ENCODE results near the gene CDH12. TPM values are rescaled to one million over a fixed set of nuclear protein-coding genes. Genes with fewer than 3 reads are reported as not detected.
"Not testable (repeated sequence)": the region's sequence is repeated elsewhere in the genome, so short reads cannot be mapped to it uniquely, and the experiment has no call there.

The CDH12 gene
- total RNA-seq, 1 donor from 2014 or later = 0.09 TPM

DNA sequence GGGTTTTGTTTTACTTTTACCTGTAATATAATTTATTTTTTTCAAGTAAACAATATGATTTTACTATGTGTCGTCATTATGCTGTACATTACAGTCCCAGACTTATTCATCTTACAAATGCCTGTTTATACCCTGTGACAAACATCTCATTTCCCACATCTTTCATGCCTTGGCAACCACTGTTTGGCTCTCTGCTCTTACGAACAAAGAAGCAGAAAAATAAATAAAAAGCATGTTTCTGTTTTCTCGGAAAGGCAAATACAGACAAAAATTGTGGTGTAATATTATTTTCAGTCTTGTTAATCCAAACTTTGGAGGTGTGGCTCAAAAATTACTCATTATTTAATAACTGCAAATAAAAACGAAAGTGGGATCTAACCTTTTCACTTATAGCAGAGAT lies 393.0 kb downstream of the CDH12 start:
- DNase-seq (ENCODE audit: low spot score) = no peak

DNA sequence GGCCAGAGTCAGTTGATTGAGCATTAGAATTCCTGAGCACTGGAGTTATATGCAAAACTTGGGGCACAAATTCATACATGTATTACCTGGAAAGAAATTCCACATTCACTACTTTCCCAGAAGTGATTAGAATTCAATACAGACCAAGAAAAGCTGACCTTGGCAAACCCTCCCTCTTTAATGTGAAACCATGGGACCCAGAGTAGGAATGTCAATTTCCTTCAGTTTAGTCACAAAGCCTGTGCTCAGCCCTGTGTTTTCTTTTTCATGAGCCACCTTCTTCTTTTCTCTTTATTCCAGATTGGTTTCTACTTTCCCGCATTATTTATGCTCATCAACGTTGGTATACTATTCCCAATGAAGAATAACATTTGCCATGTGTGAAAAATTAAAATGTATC lies 420.2 kb downstream of the CDH12 start:
- no peak for DNase-seq (ENCODE audit: low spot score)

DNA sequence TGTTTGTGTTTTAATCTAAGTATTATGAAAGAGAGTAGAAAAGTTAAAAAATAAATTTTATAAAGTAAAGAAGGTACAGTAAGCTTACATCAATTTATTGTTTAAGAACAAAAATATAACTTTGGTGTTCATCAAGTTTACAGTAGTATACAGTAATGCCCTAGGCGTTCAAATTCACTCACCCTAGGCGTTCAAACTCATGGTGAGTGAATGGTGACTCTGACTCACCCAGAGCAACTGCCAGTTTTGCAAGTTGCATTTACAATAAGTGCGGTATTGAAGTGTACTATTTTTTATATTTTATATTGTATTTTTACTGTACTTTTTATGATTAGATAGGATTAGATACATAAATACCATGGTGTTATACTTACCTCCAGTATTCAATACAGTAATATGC lies 421.3 kb downstream of the CDH12 start:
- DNase-seq (ENCODE audit: low spot score) = no peak

DNA sequence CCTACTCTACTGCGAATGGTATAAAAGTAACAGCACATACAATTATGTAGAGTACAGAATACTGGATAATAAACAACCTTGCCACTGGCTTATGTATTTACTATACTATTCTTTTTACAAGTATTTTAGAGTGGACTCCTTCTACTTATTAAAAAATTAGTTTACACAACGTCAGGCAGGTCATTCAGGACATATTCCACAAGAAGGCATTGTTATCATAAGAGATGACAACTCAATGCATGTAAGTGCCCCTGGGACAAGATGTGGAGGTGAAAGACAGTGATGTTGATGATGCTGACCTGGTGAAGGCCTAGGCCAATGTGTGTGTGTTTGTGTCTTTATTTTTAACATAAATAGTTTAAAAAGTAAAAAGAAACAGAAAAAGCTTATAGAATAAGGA lies 421.7 kb downstream of the CDH12 start:
- DNase-seq (ENCODE audit: low spot score) = no peak

DNA sequence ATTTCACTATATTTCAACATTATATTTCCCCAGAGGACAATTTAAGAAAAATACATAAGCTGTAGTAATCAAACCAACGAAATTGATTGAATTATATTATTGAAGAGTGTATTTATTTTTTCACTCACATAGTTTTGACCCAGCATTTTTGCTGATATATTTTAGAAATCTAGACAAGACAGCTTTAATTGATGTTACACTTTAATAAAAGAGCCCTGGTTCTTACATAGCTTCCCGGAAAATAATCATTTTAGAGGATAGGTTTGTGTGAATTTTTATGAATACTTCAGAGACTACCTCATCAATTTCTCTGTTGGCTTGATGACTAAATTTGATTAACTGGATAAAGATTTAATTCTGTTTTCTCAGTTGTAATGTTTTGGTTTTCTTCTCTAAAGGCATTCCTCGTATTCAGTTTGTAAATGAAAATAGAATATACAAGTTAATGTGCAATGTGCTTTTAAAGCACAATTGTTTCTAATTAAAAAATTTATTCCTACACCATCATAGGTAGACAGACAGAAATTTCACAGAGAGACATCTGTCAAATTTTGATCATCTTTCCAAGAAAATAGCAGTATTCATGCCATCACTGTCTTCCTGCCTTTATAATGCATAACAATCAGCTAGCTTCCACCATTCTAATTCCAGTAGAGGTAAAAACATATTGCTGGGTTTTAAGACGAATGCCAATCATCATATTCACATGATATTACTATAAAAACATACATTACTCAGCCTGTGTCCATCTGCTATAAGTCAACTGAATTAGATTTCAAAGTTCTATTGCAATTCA lies 441.4 kb downstream of the CDH12 start:
- no peak for DNase-seq (ENCODE audit: low spot score)

DNA sequence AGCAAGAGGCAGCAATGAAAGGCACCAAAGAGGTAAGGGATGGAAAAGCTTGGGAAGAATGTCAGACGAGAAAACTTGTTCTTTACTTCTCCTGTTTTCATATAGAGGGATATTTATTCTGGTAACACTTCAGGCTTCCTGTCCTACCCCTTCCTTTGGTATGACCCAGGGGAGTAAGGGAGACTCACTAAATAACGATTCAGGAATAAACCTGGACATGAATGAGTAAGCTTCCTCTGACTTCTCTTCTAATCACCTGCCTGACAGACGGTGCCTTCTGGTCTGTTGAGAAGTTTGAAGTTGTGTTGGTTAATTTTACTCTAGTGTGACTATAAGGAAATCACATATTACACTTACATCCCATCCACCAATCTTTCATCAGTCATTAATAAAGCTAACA lies 461.2 kb downstream of the CDH12 start:
- no peak for DNase-seq (ENCODE audit: low spot score)

DNA sequence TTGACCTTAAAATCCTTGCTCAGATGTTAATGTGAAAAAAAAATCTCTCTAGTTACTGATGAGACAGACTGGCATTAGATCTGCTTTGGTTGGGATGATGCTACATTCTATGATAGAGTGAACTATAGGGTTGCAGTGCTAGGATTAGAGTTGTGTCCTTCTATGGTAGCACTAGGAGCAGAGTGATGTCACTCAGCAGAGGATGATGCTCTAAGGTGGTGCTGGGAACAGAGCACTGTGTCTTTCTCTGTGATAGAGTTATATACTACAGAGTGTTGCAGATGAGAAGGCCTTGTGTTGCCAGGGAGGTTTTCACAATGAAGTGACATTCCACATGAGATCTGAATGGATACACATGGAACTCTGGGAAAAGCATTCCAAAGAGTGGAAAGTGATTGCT lies 462.3 kb downstream of the CDH12 start:
- DNase-seq (ENCODE audit: low spot score) = no peak

DNA sequence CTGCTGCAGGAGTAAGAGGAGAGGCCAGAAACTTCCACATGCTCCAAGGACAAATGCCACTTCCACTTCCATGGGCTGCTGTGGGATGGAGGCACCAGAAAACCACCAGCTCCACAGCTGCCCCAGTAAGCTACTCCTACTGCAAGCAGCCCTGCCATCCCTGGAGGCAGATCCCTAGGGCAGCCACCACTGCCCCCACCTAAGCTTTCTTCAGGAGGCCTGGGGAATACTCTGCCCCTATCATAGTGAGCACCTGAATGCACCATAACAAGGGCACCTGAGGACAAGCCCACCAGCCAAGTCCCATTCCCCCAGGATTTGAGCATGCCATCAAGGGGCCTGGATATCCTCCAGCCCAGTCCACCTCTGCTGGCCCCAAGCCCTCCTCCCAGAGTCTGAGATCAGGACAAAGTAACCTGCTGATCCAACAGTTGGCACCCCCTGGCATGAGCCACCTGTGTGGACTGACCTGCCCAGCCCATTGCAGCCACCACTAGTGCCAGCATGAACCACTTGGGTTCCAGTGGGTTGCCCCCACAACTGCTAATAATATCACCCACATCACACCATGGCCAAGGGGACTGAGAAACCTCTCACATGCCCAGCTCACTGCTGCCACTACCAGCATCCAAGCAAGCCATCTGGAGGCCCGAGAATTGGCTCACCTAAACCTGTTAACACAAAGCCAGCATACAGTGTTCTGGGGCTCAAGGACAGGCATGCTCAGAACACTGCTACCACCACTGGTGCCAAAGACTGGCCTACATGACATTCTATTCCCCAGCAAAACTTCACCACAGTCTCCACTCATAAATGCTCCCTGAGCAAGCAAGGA lies 480.1 kb downstream of the CDH12 start:
- DNase-seq (ENCODE audit: low spot score) = no peak

DNA sequence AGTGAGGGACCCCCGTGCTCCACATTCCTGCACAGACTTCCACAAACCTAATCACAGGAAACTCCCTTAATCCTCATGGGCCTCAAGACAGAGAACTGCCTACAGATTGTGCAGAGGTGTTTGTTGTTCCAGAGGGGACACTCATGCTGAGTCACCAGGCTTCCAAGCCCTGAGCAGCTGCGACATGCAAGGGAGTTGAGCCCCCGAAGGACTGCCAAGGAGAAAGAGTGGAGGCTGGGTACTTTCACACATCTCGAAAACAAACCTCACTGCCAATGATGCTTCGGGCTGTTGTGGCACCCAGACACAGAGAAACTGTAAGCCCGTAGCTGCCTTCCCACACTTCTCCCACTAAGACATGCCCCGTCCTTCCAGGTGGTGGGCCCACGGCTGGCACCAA lies 480.8 kb downstream of the CDH12 start:
- DNase-seq (ENCODE audit: low spot score) = no peak

DNA sequence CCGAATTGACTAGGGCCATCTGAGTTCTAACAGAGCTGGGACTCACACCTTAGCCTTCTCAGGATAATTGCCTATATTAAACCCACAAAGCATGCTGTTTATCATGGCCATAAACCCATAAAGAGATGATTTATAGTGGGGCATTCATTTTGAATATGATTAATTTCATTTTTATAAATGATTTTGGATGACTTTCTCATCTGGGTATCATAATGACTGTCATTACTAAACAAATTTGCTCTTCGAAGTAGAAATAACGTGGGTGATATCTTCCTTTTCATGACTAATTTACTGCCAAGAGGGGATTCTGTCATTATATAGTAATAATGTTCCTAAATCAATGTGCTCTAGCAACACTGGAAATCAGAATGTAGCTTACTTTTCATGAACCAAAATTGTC lies 498.2 kb downstream of the CDH12 start:
- no peak for DNase-seq (ENCODE audit: low spot score)

DNA sequence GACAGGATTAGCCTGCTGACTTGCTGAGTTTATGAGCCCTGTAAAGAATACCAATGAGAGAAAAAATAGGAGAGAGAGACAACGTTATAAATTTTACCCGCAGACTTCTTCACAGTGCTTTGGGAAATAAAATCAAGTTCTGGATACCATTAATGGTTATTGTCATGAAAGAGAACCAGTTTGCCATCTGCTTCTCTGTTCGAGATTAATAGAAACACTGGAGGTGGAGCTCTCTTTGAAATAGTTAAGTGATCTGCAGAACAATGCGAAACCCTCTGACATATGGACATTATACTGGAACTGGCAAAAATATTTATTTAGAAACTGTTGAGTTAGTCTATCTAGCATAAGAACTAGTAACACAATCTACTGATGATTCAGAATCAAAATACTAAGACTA lies 500.7 kb downstream of the CDH12 start:
- no peak for DNase-seq (ENCODE audit: low spot score)

DNA sequence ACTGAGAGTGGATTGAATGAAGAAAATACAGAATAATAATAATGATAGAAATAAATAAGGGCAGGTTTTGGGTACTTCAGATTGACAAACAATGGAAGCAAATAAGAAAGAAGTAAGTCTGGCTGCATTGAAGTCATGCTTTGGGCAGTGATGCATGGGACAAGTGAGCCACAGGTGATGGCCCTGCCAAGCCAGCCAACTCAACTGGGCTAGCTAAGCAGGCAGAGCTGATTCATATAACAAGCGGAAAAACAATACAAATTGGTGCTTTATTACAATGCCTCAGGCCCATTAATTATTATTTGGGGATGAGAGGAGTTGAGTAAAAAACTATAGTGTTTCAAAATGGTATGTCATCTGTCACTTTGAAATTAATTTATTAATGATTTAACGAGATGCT lies 502.0 kb downstream of the CDH12 start:
- DNase-seq (ENCODE audit: low spot score) = no peak

DNA sequence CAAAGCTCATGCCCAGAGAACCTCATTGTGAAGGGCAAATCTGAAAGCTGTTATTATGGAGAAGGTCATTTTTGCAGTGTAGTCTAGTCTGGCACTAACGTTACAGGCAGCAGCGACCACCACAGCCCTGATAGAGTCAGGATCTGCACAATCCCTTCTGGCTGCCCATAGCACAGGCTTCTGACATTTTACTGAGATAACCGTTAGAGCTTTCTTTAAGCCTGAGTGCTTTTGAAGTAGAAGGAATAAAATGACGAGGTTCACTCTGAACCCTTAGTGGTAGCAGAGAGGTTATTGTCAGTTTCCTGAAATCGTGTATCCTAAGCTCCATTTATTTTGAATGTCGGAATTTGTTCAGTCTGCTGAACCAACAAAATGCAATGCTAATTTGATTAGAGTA lies 505.1 kb downstream of the CDH12 start:
- DNase-seq (ENCODE audit: low spot score) = no peak

DNA sequence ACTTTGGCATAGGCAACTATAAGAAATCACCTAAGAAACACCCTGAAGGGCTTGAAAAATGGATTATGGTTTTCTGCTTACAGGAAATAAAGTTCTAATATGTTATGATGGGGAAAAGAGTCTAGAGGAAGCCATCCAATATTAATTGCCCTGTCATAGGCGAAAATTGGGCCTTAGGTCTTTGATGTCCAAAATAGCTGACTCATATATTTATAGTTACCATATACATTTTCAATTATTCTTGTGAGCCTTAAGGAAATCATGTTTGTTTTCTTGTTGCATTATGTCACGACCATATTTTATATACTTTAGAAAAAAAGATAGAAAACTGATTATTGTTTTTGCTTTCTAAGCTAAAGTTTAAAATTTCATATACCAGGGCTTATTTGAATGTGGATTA lies 509.1 kb downstream of the CDH12 start:
- DNase-seq (ENCODE audit: low spot score) = no peak

DNA sequence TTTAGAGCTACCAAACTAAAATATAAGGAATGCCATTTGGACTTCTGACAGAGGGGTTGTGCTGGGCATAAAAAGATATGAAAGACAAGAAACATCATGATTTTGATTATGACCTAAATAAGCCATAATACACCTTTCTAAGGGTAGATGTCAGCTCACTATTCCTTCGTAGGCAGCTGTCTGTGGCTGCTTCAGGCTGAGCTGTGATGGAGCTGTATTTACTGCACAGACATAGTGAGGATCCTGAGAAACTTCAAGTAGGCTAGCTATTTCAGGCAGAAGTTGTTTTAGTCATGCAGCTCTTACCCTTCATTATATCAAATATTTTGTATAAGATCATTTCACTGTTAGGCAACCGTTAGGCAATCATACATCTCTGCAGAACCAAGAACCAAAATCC lies 511.7 kb downstream of the CDH12 start:
- DNase-seq (ENCODE audit: low spot score) = no peak

DNA sequence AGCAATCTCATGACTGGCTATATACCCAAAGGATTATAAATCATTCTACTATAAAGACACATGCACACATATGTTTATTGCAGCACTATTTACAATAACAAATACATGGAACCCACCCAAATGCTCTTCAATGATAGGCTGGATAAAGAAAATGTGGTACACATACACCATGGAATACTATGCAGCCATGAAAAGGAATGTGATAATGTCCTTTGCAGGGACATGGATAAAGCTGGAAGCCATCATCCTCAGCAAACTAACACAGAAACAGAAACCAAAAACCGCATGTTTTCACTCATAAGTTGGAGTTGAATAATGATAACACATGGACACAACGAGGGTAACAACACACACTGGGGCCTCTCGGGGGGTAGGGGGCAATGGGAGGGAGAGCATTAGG lies 520.2 kb downstream of the CDH12 start:
- not testable (repeated sequence) for DNase-seq (ENCODE audit: low spot score)

DNA sequence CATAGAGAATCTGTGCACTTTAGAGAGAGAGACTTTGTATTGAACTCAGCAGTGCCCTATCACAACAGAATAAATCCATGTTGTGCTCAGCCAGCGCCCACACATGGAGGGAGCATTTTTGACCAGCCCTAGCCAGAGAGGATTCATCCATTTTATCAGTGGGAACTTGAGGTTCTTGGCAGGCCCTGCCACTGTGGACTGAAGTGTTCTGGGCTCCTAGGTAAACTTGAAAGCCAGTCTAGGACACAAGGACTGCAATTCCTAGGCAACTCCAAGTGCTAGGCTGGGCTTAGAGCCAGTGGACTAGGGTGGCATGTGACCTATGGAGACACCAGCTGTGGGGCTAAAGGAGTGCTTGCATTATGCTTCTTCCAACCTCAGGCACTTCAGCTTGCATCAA lies 523.5 kb downstream of the CDH12 start:
- no peak for DNase-seq (ENCODE audit: low spot score)

DNA sequence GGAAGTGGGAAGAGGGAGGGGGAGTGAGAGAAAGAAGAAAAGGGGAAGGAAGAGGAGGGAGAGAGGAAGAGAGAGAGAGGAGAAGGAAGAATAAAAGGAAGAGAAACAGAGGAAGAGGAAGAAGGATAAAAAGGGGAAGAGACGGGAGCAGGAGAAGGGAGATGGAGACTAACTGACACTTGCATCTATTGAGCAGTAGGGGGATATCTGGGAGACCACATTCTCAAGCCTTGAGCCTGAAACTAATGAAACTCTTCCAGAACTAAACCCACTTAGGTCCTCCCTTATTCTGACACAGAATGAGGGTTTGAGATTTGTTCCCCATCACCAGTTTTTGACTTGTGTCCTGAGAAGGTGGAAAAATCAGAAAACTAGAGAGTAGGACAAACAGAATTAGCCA lies 533.3 kb downstream of the CDH12 start:
- no peak for DNase-seq (ENCODE audit: low spot score)

DNA sequence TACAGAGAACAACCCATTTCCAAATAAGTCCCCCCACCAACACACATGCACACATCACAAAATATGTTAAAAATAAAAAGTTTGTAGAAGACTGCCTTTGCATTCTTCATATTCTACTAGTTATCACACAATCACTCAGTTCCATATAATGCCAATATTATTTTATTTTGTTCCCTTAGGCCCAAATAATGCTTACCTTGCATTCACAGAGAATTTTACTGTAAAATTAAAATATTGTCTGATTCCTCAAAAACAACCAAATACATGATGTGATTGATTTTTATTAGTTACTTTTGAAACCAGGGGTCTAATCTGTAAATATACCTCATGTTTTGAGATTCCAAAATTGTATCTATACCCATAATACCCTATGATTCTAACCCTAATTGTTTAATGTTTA lies 536.9 kb downstream of the CDH12 start:
- DNase-seq (ENCODE audit: low spot score) = no peak

DNA sequence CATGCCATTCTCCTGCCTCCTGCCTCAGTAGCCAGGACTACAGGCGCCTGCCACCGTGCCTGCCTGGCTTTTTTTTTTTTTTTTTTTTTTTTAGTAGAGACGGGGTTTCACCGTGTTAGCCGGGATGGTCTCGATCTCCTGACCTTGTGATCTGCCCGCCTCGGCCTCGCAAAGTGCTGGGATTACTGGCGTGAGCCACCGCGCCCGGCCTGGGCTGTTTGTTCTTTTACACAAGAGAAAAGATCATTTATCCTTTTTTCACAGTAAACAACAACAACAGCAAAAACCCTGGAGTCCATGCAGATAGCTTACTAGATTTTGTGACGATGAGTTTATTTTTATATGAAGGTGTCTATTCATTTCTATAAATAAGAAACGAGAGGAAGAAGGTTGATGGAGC lies 538.1 kb downstream of the CDH12 start:
- not testable (repeated sequence) for DNase-seq (ENCODE audit: low spot score)

DNA sequence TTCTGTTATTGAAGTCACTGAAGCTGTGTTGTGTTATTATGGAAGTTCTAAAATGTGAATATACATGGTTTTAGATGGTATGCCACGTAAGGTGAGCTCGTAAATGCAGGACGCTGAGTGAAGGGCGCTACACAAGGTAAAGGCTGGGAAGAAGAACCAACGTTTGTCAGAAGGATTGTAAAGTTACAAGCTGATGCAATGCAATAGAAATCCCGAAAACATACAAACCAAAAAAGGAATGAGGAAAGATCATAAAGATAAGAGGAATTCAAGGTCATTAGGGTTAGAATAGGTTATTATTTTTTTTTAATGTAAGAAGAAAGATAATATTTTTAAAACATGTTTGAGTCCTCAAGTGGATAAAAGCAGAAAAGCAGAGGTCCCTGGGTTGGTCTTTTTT lies 538.6 kb downstream of the CDH12 start:
- no peak for DNase-seq (ENCODE audit: low spot score)

DNA sequence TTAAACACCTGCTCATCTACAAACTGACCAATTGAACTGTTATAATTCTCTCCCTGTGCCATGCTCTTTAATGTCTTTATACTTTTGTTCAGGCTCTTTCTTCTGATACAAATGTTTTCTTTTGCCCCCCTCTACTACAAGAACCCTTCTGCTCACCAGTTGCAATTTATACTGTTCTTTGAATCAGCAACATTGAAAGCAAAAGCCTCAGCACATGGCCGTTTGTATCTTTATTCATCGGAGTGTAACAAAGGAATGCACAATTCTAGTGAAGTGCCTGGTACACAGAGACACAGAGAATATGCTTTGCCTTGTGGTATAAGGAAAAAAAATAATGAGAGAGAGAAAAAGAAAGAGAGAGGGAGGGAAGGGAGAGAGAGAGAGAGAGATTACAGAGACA lies 547.1 kb downstream of the CDH12 start:
- no peak for DNase-seq (ENCODE audit: low spot score)

DNA sequence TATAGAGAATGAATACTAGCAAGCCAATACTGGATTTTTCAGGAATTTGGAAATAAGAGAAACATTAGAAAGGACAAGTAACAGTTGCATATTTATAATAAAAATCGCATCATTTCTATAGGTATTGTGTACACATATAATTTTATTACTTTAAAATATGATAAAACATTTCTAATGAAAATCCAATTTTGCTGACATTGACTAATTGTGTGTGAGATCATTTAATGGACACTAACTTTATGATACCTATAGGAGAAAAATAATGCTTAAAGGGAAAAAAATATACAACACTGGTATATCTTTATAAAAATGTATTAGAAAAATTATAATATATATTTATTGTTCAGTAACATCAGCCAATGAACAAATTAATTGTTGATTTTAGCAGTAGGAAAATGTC lies 557.3 kb downstream of the CDH12 start:
- no peak for DNase-seq (ENCODE audit: low spot score)
